ENCODE results near the gene MIF4GD.

- TF ChIP-seq EZH2 (IDR thresholded peaks at IDR 0.05; ENCODE audit: insufficient read depth, low read length) (no peak), CTCF (IDR thresholded peaks at IDR 0.05; ENCODE audit: insufficient read depth, low read depth, low read length) (no peak)
These were observed 16.2 kb upstream of the MIF4GD start for GRCh38 chr17:75287221-75287620.
